Erythroblast (primary cell): Measurements from ENCODE around the gene GRXCR2.
"Not testable (repeated sequence)": the region's sequence is repeated elsewhere in the genome, so short reads cannot be mapped to it uniquely, and the experiment has no call there.

Experiments used
- DNase-seq, 2 experiments: peaks; one replicate each; lab custom pipeline; 2025; lab: John Stamatoyannopoulos, UW
- GATA1 ChIP-seq: IDR thresholded peaks from 2 replicates; pipeline ENCODE4 v1.6.1; 2011; ENCODE audit warnings: low read depth, mild to moderate bottlenecking, control low read depth, low read length, moderate library complexity
- POLR2A ChIP-seq: IDR thresholded peaks from 2 replicates; pipeline ENCODE4 v1.6.1; 2011; ENCODE audit warnings: mild to moderate bottlenecking, low read length

GRXCR2 gene

GRCh38 chr5:145903867-145904266 lies 31.1 kb upstream of the GRXCR2 start:
- TF ChIP-seq POLR2A (no peak), GATA1 (no peak)
- DNase-seq: no peak

GRCh38 chr5:145903113-145903512 lies 30.3 kb upstream of the GRXCR2 start:
- TF ChIP-seq POLR2A (no peak), GATA1 (no peak)
- no peak for DNase-seq

- no peak for DNase-seq
- no peak for TF ChIP-seq POLR2A
These were observed 29.6 kb upstream of the GRXCR2 start for GRCh38 chr5:145902421-145902820.

- TF ChIP-seq GATA1: no peak
- DNase-seq: no peak
These were observed 25.4 kb upstream of the GRXCR2 start for GRCh38 chr5:145898171-145898570.

GRCh38 chr5:145891378-145891777 lies 18.6 kb upstream of the GRXCR2 start:
- DNase-seq: not testable (repeated sequence)

- DNase-seq: no peak
- TF ChIP-seq POLR2A: no peak
- no peak for TF ChIP-seq GATA1
These were observed 16.8 kb upstream of the GRXCR2 start for GRCh38 chr5:145889611-145890010.

GRCh38 chr5:145887976-145888574 lies 15.3 kb upstream of the GRXCR2 start:
- no peak for TF ChIP-seq GATA1
- no peak for TF ChIP-seq POLR2A
- peak; percentile 65 to 73 for DNase-seq

GRCh38 chr5:145887217-145887616 lies 14.4 kb upstream of the GRXCR2 start:
- TF ChIP-seq GATA1 (no peak), POLR2A (no peak)

GRCh38 chr5:145874765-145875164 lies 2.0 kb upstream of the GRXCR2 start:
- TF ChIP-seq POLR2A (no peak), GATA1 (no peak)
- no peak for DNase-seq

More at GRCh38 chr5:145887217-145887616, 14.4 kb upstream of the GRXCR2 start:
- DNase-seq: peak; percentile 50 to 57

GRCh38 chr5:145872486-145872885 lies 328 bp downstream of the GRXCR2 start:
- TF ChIP-seq GATA1: no peak
- no peak for TF ChIP-seq POLR2A
- DNase-seq: no peak

- no peak for TF ChIP-seq GATA1
- TF ChIP-seq POLR2A: no peak
- no peak for DNase-seq
These were observed 3.1 kb downstream of the GRXCR2 start for GRCh38 chr5:145869753-145870152.

- TF ChIP-seq GATA1: no peak
- TF ChIP-seq POLR2A: no peak
- no peak for DNase-seq
These were observed 5.0 kb downstream of the GRXCR2 start for GRCh38 chr5:145867806-145868205.

GRCh38 chr5:145864432-145864831 lies 8.4 kb downstream of the GRXCR2 start:
- peak in 1 of 2 experiments; percentile 15 for DNase-seq

- DNase-seq: no peak
- TF ChIP-seq GATA1 (no peak), POLR2A (no peak)
These were observed 9.8 kb downstream of the GRXCR2 start for GRCh38 chr5:145863003-145863402.

GRCh38 chr5:145859897-145860296 lies 12.9 kb downstream of the GRXCR2 start:
- DNase-seq: peak; percentile 31 to 38
- TF ChIP-seq POLR2A (no peak), GATA1 (no peak)
